Nephron progenitor cell (in vitro differentiated cells): ENCODE data around the gene THYN1.
A peak's percentile ranks its signal among the peaks of the same experiment; 100 is the strongest.

Experiments used
- DNase-seq: peaks from one replicate; pipeline ENCODE4 v3.0.0; 2021
- H3K27ac Mint-ChIP-seq: 2 replicates; pipeline ENCODE4 v1.8.0; 2021; ENCODE audit warnings: mild to moderate bottlenecking, moderate library complexity, mixed read lengths
- H3K27me3 Mint-ChIP-seq: 2 replicates; pipeline ENCODE4 v1.8.0; 2021; ENCODE audit warnings: mild to moderate bottlenecking, low read depth, mixed read lengths; ENCODE audit not compliant: poor library complexity
- H3K36me3 Mint-ChIP-seq: 2 replicates; pipeline ENCODE4 v1.8.0; 2021; ENCODE audit warnings: low read depth, mixed read lengths
- H3K4me1 Mint-ChIP-seq: 2 replicates; pipeline ENCODE4 v1.8.0; 2021; ENCODE audit warnings: mixed read lengths
- H3K4me3 Mint-ChIP-seq: 2 replicates; pipeline ENCODE4 v1.8.0; 2021; ENCODE audit warnings: mild to moderate bottlenecking, moderate library complexity, mixed read lengths
- H3K9me3 Mint-ChIP-seq: 2 replicates; pipeline ENCODE4 v1.8.0; 2021; ENCODE audit warnings: mild to moderate bottlenecking, moderate library complexity, mixed read lengths
- CTCF ChIP-seq: fragments of 200-600 bp; sonication (generic); IDR thresholded peaks from 2 replicates; pipeline ENCODE4 v1.5.0; 2021; ENCODE audit warnings: antibody characterized with exemption

Gene THYN1

GRCh38 chr11:134248910-134249480 is 4.2 kb downstream of the THYN1 start:
- Mint-ChIP-seq H3K4me1 (peaks cover 19% of the 10 kb centered on the region), H3K36me3 (peaks cover 25% of the 10 kb centered on the region), H3K4me3 (no peak overlapping the region), H3K9me3 (no peaks in the 10 kb centered on the region), H3K27ac (no peak overlapping the region), H3K27me3 (no peaks in the 10 kb centered on the region)
- DNase-seq = no peak
- no peak for TF ChIP-seq CTCF

- TF ChIP-seq CTCF = no peak
- Mint-ChIP-seq H3K27ac (no peak overlapping the region), H3K4me3 (no peak overlapping the region), H3K9me3 (no peaks in the 10 kb centered on the region), H3K4me1 (peaks cover 3% of the 10 kb centered on the region), H3K27me3 (no peaks in the 10 kb centered on the region), H3K36me3 (peaks cover 25% of the 10 kb centered on the region)
- DNase-seq = no peak
Observed at GRCh38 chr11:134246678-134247077, 6.5 kb downstream of the THYN1 start.

GRCh38 chr11:134246100-134246499 is 7.1 kb downstream of the THYN1 start:
- no peaks in the 10 kb centered on the region for H3K4me1 Mint-ChIP-seq
- no peaks in the 10 kb centered on the region for H3K9me3 Mint-ChIP-seq
- H3K4me3 Mint-ChIP-seq = no peak overlapping the region
- DNase-seq = no peak
- no peak for TF ChIP-seq CTCF
- H3K36me3 Mint-ChIP-seq = peaks cover 23% of the 10 kb centered on the region
- H3K27me3 Mint-ChIP-seq = no peaks in the 10 kb centered on the region
- no peak overlapping the region for H3K27ac Mint-ChIP-seq

GRCh38 chr11:134245434-134245833 is 7.7 kb downstream of the THYN1 start:
- no peak for TF ChIP-seq CTCF

GRCh38 chr11:134244593-134244992 is 8.6 kb downstream of the THYN1 start:
- H3K36me3 Mint-ChIP-seq = peaks cover 26% of the 10 kb centered on the region
- no peaks in the 10 kb centered on the region for H3K4me1 Mint-ChIP-seq
- H3K27me3 Mint-ChIP-seq = no peaks in the 10 kb centered on the region
- H3K4me3 Mint-ChIP-seq = no peak overlapping the region
- H3K9me3 Mint-ChIP-seq = no peaks in the 10 kb centered on the region
- H3K27ac Mint-ChIP-seq = no peak overlapping the region
- DNase-seq = peak; percentile 16
- peak; percentile 44 for TF ChIP-seq CTCF

More at GRCh38 chr11:134245434-134245833, 7.7 kb downstream of the THYN1 start:
- no peaks in the 10 kb centered on the region for H3K4me1 Mint-ChIP-seq
- H3K36me3 Mint-ChIP-seq = peaks cover 20% of the 10 kb centered on the region
- no peaks in the 10 kb centered on the region for H3K27me3 Mint-ChIP-seq
- no peak overlapping the region for H3K27ac Mint-ChIP-seq
- DNase-seq = no peak
- no peak overlapping the region for H3K4me3 Mint-ChIP-seq
- no peaks in the 10 kb centered on the region for H3K9me3 Mint-ChIP-seq

- no peak overlapping the region for H3K4me3 Mint-ChIP-seq
- no peaks in the 10 kb centered on the region for H3K27me3 Mint-ChIP-seq
- no peaks in the 10 kb centered on the region for H3K9me3 Mint-ChIP-seq
- peaks cover 26% of the 10 kb centered on the region for H3K36me3 Mint-ChIP-seq
- H3K4me1 Mint-ChIP-seq = no peaks in the 10 kb centered on the region
- no peak for TF ChIP-seq CTCF
- no peak overlapping the region for H3K27ac Mint-ChIP-seq
- DNase-seq = no peak
Observed at GRCh38 chr11:134243913-134244312, 9.2 kb downstream of the THYN1 start.
